ENCODE data around the gene HNRNPAB.
"Not testable (repeated sequence)": the region's sequence is repeated elsewhere in the genome, so short reads cannot be mapped to it uniquely, and the experiment has no call there.

Gene HNRNPAB

GRCh38 chr5:178213003-178213461, 8.7 kb downstream of the HNRNPAB start:
- no peak for FAIRE-seq

GRCh38 chr5:178213748-178214151, 9.4 kb downstream of the HNRNPAB start:
- no peak for FAIRE-seq

- FAIRE-seq = no peak
These were observed 9.9 kb downstream of the HNRNPAB start for GRCh38 chr5:178214160-178214803.

- no peak for FAIRE-seq
These were observed 11.1 kb downstream of the HNRNPAB start for GRCh38 chr5:178215280-178216002.

- FAIRE-seq = no peak
These were observed 11.8 kb downstream of the HNRNPAB start for GRCh38 chr5:178216088-178216534.

GRCh38 chr5:178216779-178217178, 12.4 kb downstream of the HNRNPAB start:
- FAIRE-seq = no peak

- FAIRE-seq = no peak
These were observed 14.0 kb downstream of the HNRNPAB start for GRCh38 chr5:178218237-178218776.

- FAIRE-seq = no peak
These were observed 14.5 kb downstream of the HNRNPAB start for GRCh38 chr5:178218827-178219226.

GRCh38 chr5:178221282-178221681, 16.9 kb downstream of the HNRNPAB start:
- no peak for FAIRE-seq

- FAIRE-seq = no peak
These were observed 17.5 kb downstream of the HNRNPAB start for GRCh38 chr5:178221853-178222252.

GRCh38 chr5:178222292-178222691, 18.0 kb downstream of the HNRNPAB start:
- no peak for FAIRE-seq

GRCh38 chr5:178223196-178223773, 19.0 kb downstream of the HNRNPAB start:
- no peak for FAIRE-seq

GRCh38 chr5:178223828-178224335, 19.5 kb downstream of the HNRNPAB start:
- no peak for FAIRE-seq

GRCh38 chr5:178224403-178224802, 20.1 kb downstream of the HNRNPAB start:
- FAIRE-seq = no peak

- no peak for FAIRE-seq
These were observed 20.8 kb downstream of the HNRNPAB start for GRCh38 chr5:178225174-178225573.

GRCh38 chr5:178227138-178227659, 22.9 kb downstream of the HNRNPAB start:
- FAIRE-seq = no peak

GRCh38 chr5:178227929-178228328, 23.6 kb downstream of the HNRNPAB start:
- FAIRE-seq = no peak

- no peak for FAIRE-seq
These were observed 24.3 kb downstream of the HNRNPAB start for GRCh38 chr5:178228609-178229008.

- FAIRE-seq = not testable (repeated sequence)
These were observed 24.8 kb downstream of the HNRNPAB start for GRCh38 chr5:178229111-178229510.

- no peak for FAIRE-seq
These were observed 25.5 kb downstream of the HNRNPAB start for GRCh38 chr5:178229861-178230260.

GRCh38 chr5:178230879-178231538, 26.7 kb downstream of the HNRNPAB start:
- no peak for FAIRE-seq

- no peak for FAIRE-seq
These were observed 27.3 kb downstream of the HNRNPAB start for GRCh38 chr5:178231539-178232123.
